Esophagus squamous epithelium (tissue), 4 donors: ENCODE results near the gene SLC51B.
"Not testable (repeated sequence)": the region's sequence is repeated elsewhere in the genome, so short reads cannot be mapped to it uniquely, and the experiment has no call there.

ENCODE experiments used
- POLR2A ChIP-seq, 4 donors: fragments of 450-650 bp; IDR thresholded peaks; one replicate each; pipeline ENCODE4 v1.6.1; 2017; ENCODE audit warnings: antibody characterized with exemption in 4 of 4, mild to moderate bottlenecking in 4 of 4, moderate library complexity in 3 of 4
- TF ChIP-seq, protein P1 (sequence below), 6 experiments: fragments of 450-650 bp in 4 of 6; fragments of 200-600 bp in 2 of 6; sonication (generic) in 2 of 6; IDR thresholded peaks; one replicate each; pipeline ENCODE4 v1.5.1; 2016 to 2019; ENCODE audit warnings: antibody characterized with exemption in 6 of 6, mild to moderate bottlenecking in 4 of 6, moderate library complexity in 4 of 6

DNA sequence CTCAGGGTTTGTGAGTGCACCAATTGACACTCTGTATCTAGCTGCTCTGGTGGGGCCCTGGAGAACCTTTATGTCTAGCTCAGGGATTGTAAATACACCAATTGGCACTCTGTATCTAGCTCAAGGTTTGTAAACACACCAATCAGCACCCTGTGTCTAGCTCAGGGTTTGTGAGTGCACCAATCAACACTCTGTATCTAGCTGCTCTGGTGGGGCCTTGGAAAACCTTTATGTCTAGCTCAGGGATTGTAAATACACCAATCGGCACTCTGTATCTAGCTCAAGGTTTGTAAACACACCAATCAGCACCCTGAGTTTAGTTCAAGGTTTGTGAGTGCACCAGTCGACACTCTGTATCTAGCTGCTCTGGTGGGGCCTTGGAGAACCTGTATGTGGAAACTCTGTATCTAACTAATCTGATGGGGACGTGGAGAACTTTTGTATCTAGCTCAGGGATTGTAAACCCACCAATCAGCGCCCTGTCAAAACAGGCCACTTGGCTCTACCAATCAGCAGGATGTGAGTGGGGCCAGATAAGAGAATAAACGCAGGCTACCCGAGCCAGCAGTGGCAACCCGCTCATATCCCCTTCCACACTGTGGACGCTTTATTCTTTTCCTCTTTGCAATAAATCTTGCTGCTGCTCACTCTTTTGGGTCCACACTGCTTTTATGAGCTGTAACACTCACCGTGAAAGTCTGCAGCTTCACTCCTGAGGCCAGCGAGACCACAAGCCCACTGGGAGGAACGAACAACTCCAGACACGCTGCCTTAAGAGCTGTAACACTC lies 30.6 kb downstream of the SLC51B start:
- TF ChIP-seq, protein P1, sequence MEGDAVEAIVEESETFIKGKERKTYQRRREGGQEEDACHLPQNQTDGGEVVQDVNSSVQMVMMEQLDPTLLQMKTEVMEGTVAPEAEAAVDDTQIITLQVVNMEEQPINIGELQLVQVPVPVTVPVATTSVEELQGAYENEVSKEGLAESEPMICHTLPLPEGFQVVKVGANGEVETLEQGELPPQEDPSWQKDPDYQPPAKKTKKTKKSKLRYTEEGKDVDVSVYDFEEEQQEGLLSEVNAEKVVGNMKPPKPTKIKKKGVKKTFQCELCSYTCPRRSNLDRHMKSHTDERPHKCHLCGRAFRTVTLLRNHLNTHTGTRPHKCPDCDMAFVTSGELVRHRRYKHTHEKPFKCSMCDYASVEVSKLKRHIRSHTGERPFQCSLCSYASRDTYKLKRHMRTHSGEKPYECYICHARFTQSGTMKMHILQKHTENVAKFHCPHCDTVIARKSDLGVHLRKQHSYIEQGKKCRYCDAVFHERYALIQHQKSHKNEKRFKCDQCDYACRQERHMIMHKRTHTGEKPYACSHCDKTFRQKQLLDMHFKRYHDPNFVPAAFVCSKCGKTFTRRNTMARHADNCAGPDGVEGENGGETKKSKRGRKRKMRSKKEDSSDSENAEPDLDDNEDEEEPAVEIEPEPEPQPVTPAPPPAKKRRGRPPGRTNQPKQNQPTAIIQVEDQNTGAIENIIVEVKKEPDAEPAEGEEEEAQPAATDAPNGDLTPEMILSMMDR (IDR thresholded peaks at IDR 0.05) = not testable (repeated sequence)
- not testable (repeated sequence) for TF ChIP-seq POLR2A (IDR thresholded peaks at IDR 0.05)
